HG02840 (cell line): Measurements from ENCODE around the gene TFF1.

Experiments used
- ATAC-seq: cut with Tn5 transposase; IDR thresholded peaks from one replicate; pipeline ENCODE4 v1.9.1; 2021; ENCODE audit warnings: mild to moderate bottlenecking, moderate library complexity, moderate number of reproducible peaks; ENCODE audit not compliant: unreplicated experiment, low FRiP score

The TFF1 gene

GRCh38 chr21:42384156-42384945 is 18.0 kb upstream of the TFF1 start:
- ATAC-seq = no peak

- no peak for ATAC-seq
Measured at GRCh38 chr21:42383331-42383730, 17.0 kb upstream of the TFF1 start.

GRCh38 chr21:42382915-42383314 is 16.6 kb upstream of the TFF1 start:
- ATAC-seq = no peak

- no peak for ATAC-seq
Measured at GRCh38 chr21:42381347-42381984, 15.1 kb upstream of the TFF1 start.

- ATAC-seq = no peak
Measured at GRCh38 chr21:42379426-42380215, 13.3 kb upstream of the TFF1 start.

- ATAC-seq = no peak
Measured at GRCh38 chr21:42378418-42378817, 12.1 kb upstream of the TFF1 start.

- no peak for ATAC-seq
Measured at GRCh38 chr21:42377951-42378340, 11.6 kb upstream of the TFF1 start.

- no peak for ATAC-seq
Measured at GRCh38 chr21:42377211-42377950, 11.0 kb upstream of the TFF1 start.

GRCh38 chr21:42376338-42376982 is 10.1 kb upstream of the TFF1 start:
- ATAC-seq = no peak

- no peak for ATAC-seq
Measured at GRCh38 chr21:42375966-42376337, 9.6 kb upstream of the TFF1 start.

- ATAC-seq = no peak
Measured at GRCh38 chr21:42375506-42375905, 9.2 kb upstream of the TFF1 start.

- ATAC-seq = no peak
Measured at GRCh38 chr21:42374864-42375499, 8.6 kb upstream of the TFF1 start.

GRCh38 chr21:42374457-42374856 is 8.1 kb upstream of the TFF1 start:
- no peak for ATAC-seq

- no peak for ATAC-seq
Measured at GRCh38 chr21:42373908-42374455, 7.6 kb upstream of the TFF1 start.

- ATAC-seq = no peak
Measured at GRCh38 chr21:42373196-42373907, 7.0 kb upstream of the TFF1 start.

- no peak for ATAC-seq
Measured at GRCh38 chr21:42370894-42371654, 4.7 kb upstream of the TFF1 start.

GRCh38 chr21:42369821-42370220 is 3.5 kb upstream of the TFF1 start:
- ATAC-seq = no peak
